Endothelial cell of umbilical vein (primary cell): Measurements from ENCODE around the gene TSPEAR. TPM values are rescaled to one million over a fixed set of nuclear protein-coding genes. Genes with fewer than 3 reads are reported as not detected.

ENCODE experiments used
- BruUV-seq: library from RNA; stranded (reverse); fragments of 400-500 nt; replicated peaks from 2 replicates; lab custom pipeline; 2021; lab: Mats Ljungman, UMichigan
- CTCF ChIA-PET: fragments of 300-600, 350-600 bp; sonication (Branson Sonifier 250); formaldehyde crosslinking; loops from one replicate; lab custom pipeline; 2021; ENCODE audit warnings: antibody characterized with exemption, inconsistent platforms; lab: Charles Lee
- POLR2A ChIA-PET: fragments of 300-600, 350-600 bp; sonication (Branson Sonifier 250); formaldehyde crosslinking; loops from one replicate; lab custom pipeline; 2021; ENCODE audit warnings: antibody characterized with exemption, inconsistent platforms; lab: Charles Lee
- DNase-seq: peaks from one replicate; pipeline ENCODE4 v3.0.0-alpha.2; 2011; ENCODE audit warnings: low read depth, low spot score
- FAIRE-seq: peaks from 2 replicates; lab custom pipeline; 2011; peaks lifted over from hg19 to GRCh38; lab: Jason Lieb, UNC
- H2AFZ ChIP-seq: 2 replicates; pipeline ENCODE4 v1.6.0; 2012; ENCODE audit warnings: low read depth, low read length, control low read depth, inconsistent platforms
- H3K27ac ChIP-seq: 2 replicates; pipeline ENCODE4 v1.5.1; 2011; ENCODE audit warnings: low read depth, mild to moderate bottlenecking, control low read depth, low read length, moderate library complexity; ENCODE audit not compliant: insufficient read depth
- H3K27me3 ChIP-seq, 2 experiments: 2 replicates each; pipeline versions ENCODE4 v1.6.0 to v1.6.1; 2011; ENCODE audit warnings: low read length in 2 of 2, mixed read lengths in 1 of 2; ENCODE audit not compliant: control insufficient read depth in 2 of 2, insufficient read depth in 2 of 2
- H3K36me3 ChIP-seq, 2 experiments: 2 replicates in 1 of 2; 3 replicates in 1 of 2; pipeline ENCODE4 v1.5.1; 2011; ENCODE audit warnings: low read length in 2 of 2, mild to moderate bottlenecking in 1 of 2, moderate library complexity in 1 of 2; ENCODE audit not compliant: control insufficient read depth in 2 of 2, insufficient read depth in 2 of 2; ENCODE audit errors: extremely low read depth in 1 of 2
- H3K4me1 ChIP-seq: 3 replicates; pipeline ENCODE4 v1.5.1; 2011; ENCODE audit warnings: mild to moderate bottlenecking, low read length; ENCODE audit not compliant: control insufficient read depth, insufficient read depth; ENCODE audit errors: extremely low read depth
- H3K4me2 ChIP-seq: 2 replicates; pipeline ENCODE4 v1.6.1; 2011; ENCODE audit warnings: low read length, control low read depth, mixed read lengths; ENCODE audit not compliant: insufficient read depth
- H3K4me3 ChIP-seq, 3 experiments: fragments of 200-600 bp in 1 of 3; sonication (generic), shearing (Covaris generic) in 1 of 3; replicated peaks in 1 of 3; 2 replicates each; pipeline ENCODE4 v1.5.1; 2011 to 2016; ENCODE audit warnings: control low read depth in 3 of 3, low read length in 3 of 3, mild to moderate bottlenecking in 2 of 3, inconsistent platforms in 1 of 3, low read depth in 1 of 3, moderate library complexity in 1 of 3; ENCODE audit not compliant: insufficient read depth in 1 of 3
- H3K79me2 ChIP-seq: 2 replicates; pipeline ENCODE4 v1.6.0; 2012; ENCODE audit warnings: low read length, inconsistent platforms; ENCODE audit not compliant: control insufficient read depth, insufficient read depth
- H3K9ac ChIP-seq: replicated peaks from 2 replicates; pipeline ENCODE3; 2011; ENCODE audit warnings: low read length, control low read depth; ENCODE audit not compliant: insufficient read depth; ENCODE audit errors: extremely low read depth
- H3K9me1 ChIP-seq: replicated peaks from 3 replicates; pipeline ENCODE4 v1.6.0; 2011; ENCODE audit warnings: mild to moderate bottlenecking, low read length; ENCODE audit not compliant: control insufficient read depth, insufficient read depth; ENCODE audit errors: extremely low read depth
- H3K9me3 ChIP-seq: replicated peaks from 2 replicates; pipeline ENCODE4 v1.5.1; 2012; ENCODE audit warnings: low read length, inconsistent platforms; ENCODE audit not compliant: control insufficient read depth, insufficient read depth
- H4K20me1 ChIP-seq: replicated peaks from 2 replicates; pipeline ENCODE3; 2011; ENCODE audit warnings: mild to moderate bottlenecking, low read length; ENCODE audit not compliant: control insufficient read depth, insufficient read depth; ENCODE audit errors: extremely low read depth
- EZH2 ChIP-seq: IDR thresholded peaks from 2 replicates; pipeline ENCODE4 v1.6.1; 2012; ENCODE audit warnings: borderline replicate concordance, low read depth, mild to moderate bottlenecking, moderate library complexity, low read length, inconsistent platforms; ENCODE audit not compliant: severe bottlenecking
- FOS ChIP-seq: IDR thresholded peaks from 2 replicates; pipeline ENCODE4 v1.6.1; 2011; ENCODE audit warnings: mild to moderate bottlenecking, low read length, moderate library complexity, borderline replicate concordance; ENCODE audit not compliant: insufficient read depth
- GATA2 ChIP-seq: IDR thresholded peaks from 2 replicates; pipeline ENCODE4 v1.7.0; 2011; ENCODE audit warnings: low read depth, mild to moderate bottlenecking, moderate library complexity, mixed read lengths, low read length; ENCODE audit not compliant: insufficient read length, insufficient read depth
- MAX ChIP-seq: IDR thresholded peaks from 2 replicates; pipeline ENCODE4 v1.6.1; 2011; ENCODE audit not compliant: insufficient read depth, insufficient read length
- MYC ChIP-seq: IDR thresholded peaks from one replicate; pipeline ENCODE4 v1.6.1; 2011; ENCODE audit warnings: mild to moderate bottlenecking, low read depth, low read length
- POLR2AphosphoS5 ChIP-seq: IDR thresholded peaks from 2 replicates; pipeline ENCODE4 v1.6.1; 2012; ENCODE audit warnings: low read depth, mild to moderate bottlenecking, control low read depth, low read length, moderate library complexity; ENCODE audit not compliant: insufficient read depth
- dilution Hi-C: fragments of 300-500 bp; cut with MboI; formaldehyde crosslinking; loops from one replicate; pipeline ENCODE4 v1.15.0; 2019; ENCODE audit warnings: low sequenced_read_pairs; ENCODE audit not compliant: extremely low pct_ligation_motif_present
- intact Hi-C: fragments of 100-400 bp; cut with micrococcal nuclease; formaldehyde crosslinking; loops from one replicate; pipeline ENCODE4 v1.10.0; 2022
- polyA plus RNA-seq, 4 experiments: library from polyadenylated mRNA; depleted of rRNA in 3 of 4; stranded (reverse) in 3 of 4; unstranded in 1 of 4; fragments of >200 nt; gene quantifications; 2 replicates each; pipeline versions ENCODE4 v1.2.1 to v1.2.3, GENCODE V29; 2011 to 2012; ENCODE audit warnings: missing spikeins in 1 of 4
- total RNA-seq: library from RNA; stranded (reverse); gene quantifications from 2 replicates; pipeline ENCODE4 v1.2.3, GENCODE V29; 2021
- TF ChIP-seq, protein P1 (sequence below), 2 donors: IDR thresholded peaks; 1 replicate in 1 of 2; 2 replicates in 1 of 2; pipeline ENCODE4 v1.5.1; 2011; ENCODE audit warnings: low read length in 2 of 2, mild to moderate bottlenecking in 2 of 2, moderate library complexity in 2 of 2, control low read depth in 1 of 2, inconsistent platforms in 1 of 2, low read depth in 1 of 2; ENCODE audit not compliant: insufficient read depth in 1 of 2; ENCODE audit errors: extremely low read depth in 1 of 2

Gene TSPEAR
- total and polyA plus RNA-seq, 2 donors (not counting 3 experiments of a cell fraction or from before 2014, with no cell fraction given): 0.01 TPM; not detected in 1

GRCh38 chr21:44530221-44530902 lies 181.0 kb downstream of the TSPEAR start:
- no peaks in the 10 kb centered on the region for H3K4me1 ChIP-seq
- no peak overlapping the region for H3K9ac ChIP-seq
- no peaks in the 10 kb centered on the region for H4K20me1 ChIP-seq
- H3K27me3 ChIP-seq: no peaks in the 10 kb centered on the region
- dilution Hi-C loops (no loop called here), intact Hi-C loops (no loop called here)
- BruUV-seq: no TSS peak
- no peak for FAIRE-seq
- H3K27ac ChIP-seq: no peak overlapping the region
- TF ChIP-seq POLR2AphosphoS5 (no peak), EZH2 (no peak), GATA2 (no peak), MYC (no peak), FOS (no peak), MAX (no peak)
- TF ChIP-seq, protein P1, sequence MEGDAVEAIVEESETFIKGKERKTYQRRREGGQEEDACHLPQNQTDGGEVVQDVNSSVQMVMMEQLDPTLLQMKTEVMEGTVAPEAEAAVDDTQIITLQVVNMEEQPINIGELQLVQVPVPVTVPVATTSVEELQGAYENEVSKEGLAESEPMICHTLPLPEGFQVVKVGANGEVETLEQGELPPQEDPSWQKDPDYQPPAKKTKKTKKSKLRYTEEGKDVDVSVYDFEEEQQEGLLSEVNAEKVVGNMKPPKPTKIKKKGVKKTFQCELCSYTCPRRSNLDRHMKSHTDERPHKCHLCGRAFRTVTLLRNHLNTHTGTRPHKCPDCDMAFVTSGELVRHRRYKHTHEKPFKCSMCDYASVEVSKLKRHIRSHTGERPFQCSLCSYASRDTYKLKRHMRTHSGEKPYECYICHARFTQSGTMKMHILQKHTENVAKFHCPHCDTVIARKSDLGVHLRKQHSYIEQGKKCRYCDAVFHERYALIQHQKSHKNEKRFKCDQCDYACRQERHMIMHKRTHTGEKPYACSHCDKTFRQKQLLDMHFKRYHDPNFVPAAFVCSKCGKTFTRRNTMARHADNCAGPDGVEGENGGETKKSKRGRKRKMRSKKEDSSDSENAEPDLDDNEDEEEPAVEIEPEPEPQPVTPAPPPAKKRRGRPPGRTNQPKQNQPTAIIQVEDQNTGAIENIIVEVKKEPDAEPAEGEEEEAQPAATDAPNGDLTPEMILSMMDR (IDR thresholded peaks at IDR 0.05; ENCODE audit: extremely low read depth in 1 of 2, insufficient read depth in 1 of 2, low read depth in 1 of 2, low read length in 2 of 2): no peak
- POLR2A ChIA-PET: no interaction called here
- no peaks in the 10 kb centered on the region for H3K79me2 ChIP-seq
- no peaks in the 10 kb centered on the region for H3K9me1 ChIP-seq
- no peaks in the 10 kb centered on the region for H3K9me3 ChIP-seq
- no peak overlapping the region for H3K4me3 ChIP-seq
- no peak overlapping the region for H2AFZ ChIP-seq
- DNase-seq: no peak
- H3K4me2 ChIP-seq: no peak overlapping the region
- CTCF ChIA-PET: no interaction called here
- H3K36me3 ChIP-seq: no peaks in the 10 kb centered on the region
